ENCODE measurements around the gene SEMA5B. TPM values are rescaled to one million over a fixed set of nuclear protein-coding genes. Genes with fewer than 3 reads are reported as not detected.

The SEMA5B gene
- total and polyA plus RNA-seq, 2 of the 4 experiments (the other 2 are of a cell fraction) = not detected

GRCh38 chr3:123021996-123022510, 5.5 kb downstream of the SEMA5B start:
- Histone ChIP-seq H3K4me2 (ENCODE audit: low read depth, low read length) (no peak overlapping the region), H3K36me3 (ENCODE audit: control insufficient read depth, insufficient read depth, low read length) (no peaks in the 10 kb centered on the region), H3K18ac (ENCODE audit: low read depth, low read length) (no peak overlapping the region), H3K4me3 (ENCODE audit: insufficient read depth, low read depth, low read length) (no peak overlapping the region), H2BK5ac (ENCODE audit: low read depth, low read length, poor library complexity, severe bottlenecking) (no peak overlapping the region), H4K20me1 (ENCODE audit: insufficient read depth, low read length) (no peaks in the 10 kb centered on the region), H3K56ac (ENCODE audit: extremely low read depth, insufficient read depth, low read length) (no peak overlapping the region), H2AFZ (replicated peaks; ENCODE audit: low read length, poor library complexity) (no peak overlapping the region), H3K79me1 (ENCODE audit: low read depth in 1 of 2, low read length in 2 of 2) (no peaks in the 10 kb centered on the region), H3K9ac (ENCODE audit: low read depth, low read length) (no peak overlapping the region), H3K9me3 (ENCODE audit: control insufficient read depth, insufficient read depth, low read length) (0 out of 2 replicates have a peak, but pooled peaks cover 2% of the 10 kb centered on the region), H3K27ac (ENCODE audit: insufficient read depth, low read length) (no peak overlapping the region), H4K91ac (ENCODE audit: insufficient read depth, low read depth, low read length) (no peak overlapping the region), H2BK120ac (ENCODE audit: low read depth, low read length) (no peak overlapping the region), H3K4me1 (ENCODE audit: control insufficient read depth, insufficient read depth, low read length) (peaks cover 4% of the 10 kb centered on the region; the same call in 1 of the 2 replicates), H2BK20ac (ENCODE audit: low read depth, low read length) (no peak overlapping the region), H4K5ac (ENCODE audit: low read depth, low read length) (no peak overlapping the region), H3K9me1 (ENCODE audit: insufficient read depth, low read length) (no peaks in the 10 kb centered on the region), H2AK9ac (replicated peaks; ENCODE audit: low read depth, low read length, poor library complexity) (no peak overlapping the region), H2BK15ac (ENCODE audit: low read depth, low read length) (no peak overlapping the region), H4K8ac (ENCODE audit: low read depth in 2 of 2, low read length in 2 of 2) (no peak overlapping the region), H2AK5ac (ENCODE audit: low read depth, low read length) (no peak overlapping the region), H3K14ac (replicated peaks; ENCODE audit: low read depth, low read length) (no peak overlapping the region), H3K27me3 (ENCODE audit: control insufficient read depth, insufficient read depth, low read length) (peaks cover 89% of the 10 kb centered on the region), H3K23ac (ENCODE audit: low read depth, low read length) (no peak overlapping the region), H3K4ac (ENCODE audit: low read depth, low read length) (no peak overlapping the region)
- DNase-seq (no peak), ATAC-seq (ENCODE audit: low read depth) (no peak)
- CTCF ChIA-PET = no interaction called here
- POLR2A ChIA-PET (ENCODE audit: unreplicated experiment) = no interaction called here
- TF ChIP-seq SMC3 (IDR thresholded peaks at IDR 0.05; ENCODE audit: low read depth, low read length) (no peak), RAD21 (IDR thresholded peaks at IDR 0.05; ENCODE audit: low read length) (no peak), MXI1 (IDR thresholded peaks at IDR 0.05; ENCODE audit: borderline replicate concordance, low read depth, low read length) (no peak), RCOR1 (IDR thresholded peaks at IDR 0.05; ENCODE audit: insufficient replicate concordance, low read length) (no peak), RFX5 (IDR thresholded peaks at IDR 0.05; ENCODE audit: low read depth, low read length) (no peak), NFE2L2 (IDR thresholded peaks at IDR 0.05; ENCODE audit: low read depth, low read length) (no peak), MAZ (IDR thresholded peaks at IDR 0.05; ENCODE audit: borderline replicate concordance, low read depth, low read length) (no peak), POLR2A (IDR thresholded peaks at IDR 0.05; ENCODE audit: low read depth, low read length) (no peak)
- intact Hi-C loops (cut with micrococcal nuclease) = loop anchor here (10.0 kb wide), 1 partner anchor 457 kb away; the partner anchor contains the start of genes DTX3L and PARP9
- 92% methylated on average over 2 of the region's 7 CpGs; no CpG with 5 or more reads in 1 of the 2 experiments for WGBS, 2 experiments (ENCODE audit: extremely low coverage in 2 of 2, insufficient read length in 1 of 2)
- dilution Hi-C loops (cut with HindIII; ENCODE audit: low sequenced_read_pairs, unreplicated experiment) = no loop called here
- BruUV-seq (replicated peaks) = no TSS peak
- in situ Hi-C loops (cut with MboI; ENCODE audit: low sequenced_read_pairs) = loop anchor here (10.0 kb wide), 1 partner anchor 77 kb away; no protein-coding TSS in a partner anchor

Data from IMR-90 (cell line).